GM21529 (cell line): ENCODE measurements around the gene TMTC3.
A peak's percentile ranks its signal among the peaks of the same experiment; 100 is the strongest.

Experiments
- ATAC-seq: cut with Tn5 transposase; IDR thresholded peaks from one replicate; pipeline ENCODE4 v1.9.1; 2021; ENCODE audit not compliant: unreplicated experiment

TMTC3 gene

GRCh38 chr12:88223519-88223918 lies 81.4 kb downstream of the TMTC3 start:
- no peak for ATAC-seq

GRCh38 chr12:88225776-88226175 lies 83.7 kb downstream of the TMTC3 start:
- no peak for ATAC-seq

GRCh38 chr12:88227263-88227662 lies 85.2 kb downstream of the TMTC3 start:
- no peak for ATAC-seq

GRCh38 chr12:88227871-88228270 lies 85.8 kb downstream of the TMTC3 start:
- ATAC-seq, result no peak

GRCh38 chr12:88228720-88229119 lies 86.6 kb downstream of the TMTC3 start:
- no peak for ATAC-seq

GRCh38 chr12:88230271-88230670 lies 88.2 kb downstream of the TMTC3 start:
- ATAC-seq, result no peak

GRCh38 chr12:88235183-88235833 lies 93.2 kb downstream of the TMTC3 start:
- ATAC-seq, result no peak

GRCh38 chr12:88237954-88238353 lies 95.8 kb downstream of the TMTC3 start:
- peak; percentile 53 for ATAC-seq

GRCh38 chr12:88238406-88238805 lies 96.3 kb downstream of the TMTC3 start:
- no peak for ATAC-seq

GRCh38 chr12:88241862-88242570 lies 99.9 kb downstream of the TMTC3 start:
- ATAC-seq, result peak; percentile 54

GRCh38 chr12:88242571-88242925 lies 100.4 kb downstream of the TMTC3 start:
- ATAC-seq, result peak; percentile 13

GRCh38 chr12:88242939-88243338 lies 100.8 kb downstream of the TMTC3 start:
- no peak for ATAC-seq

GRCh38 chr12:88243982-88244381 lies 101.9 kb downstream of the TMTC3 start:
- no peak for ATAC-seq

- no peak for ATAC-seq
These were observed 103.8 kb downstream of the TMTC3 start for GRCh38 chr12:88245905-88246304.

- no peak for ATAC-seq
These were observed 105.1 kb downstream of the TMTC3 start for GRCh38 chr12:88247241-88247643.

- ATAC-seq, result no peak
These were observed 106.5 kb downstream of the TMTC3 start for GRCh38 chr12:88248606-88249005.
